ENCODE data around the gene QPRT.
"Not testable (repeated sequence)": the region's sequence is repeated elsewhere in the genome, so short reads cannot be mapped to it uniquely, and the experiment has no call there.

The QPRT gene

DNA sequence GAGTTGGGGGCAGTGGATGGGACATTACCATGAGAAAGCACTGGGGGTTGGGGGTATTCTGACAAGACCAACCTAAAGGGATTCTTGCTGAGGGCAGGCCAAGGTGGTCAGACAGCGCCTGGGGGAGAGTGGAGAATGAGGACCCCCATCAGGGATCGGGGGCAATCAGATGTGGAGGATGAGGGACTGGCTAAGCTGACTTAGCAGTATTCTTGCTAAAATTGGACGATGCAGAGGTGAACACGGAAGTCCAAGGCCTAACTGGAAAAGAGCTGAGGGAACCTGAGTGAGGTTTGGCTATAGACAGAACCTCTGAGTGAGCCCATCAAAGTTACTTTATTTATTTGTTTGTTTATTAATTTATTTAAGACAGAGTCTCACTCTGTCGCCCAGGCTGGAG lies 9.2 kb downstream of the QPRT start:
- H3K4me3 ChIP-seq (ENCODE audit: low read depth, low read length) = no peak overlapping the region
- no peak for DNase-seq (ENCODE audit: low read depth)
- TF ChIP-seq MYC (IDR thresholded peaks at IDR 0.05; ENCODE audit: low read depth, low read length) (no peak), CTCF (IDR thresholded peaks at IDR 0.05; ENCODE audit: low read depth, low read length) (no peak), POLR2A (IDR thresholded peaks at IDR 0.05; ENCODE audit: extremely low read depth, insufficient read length) (no peak), MAX (IDR thresholded peaks at IDR 0.05; ENCODE audit: low read depth, low read length) (no peak)

- not testable (repeated sequence) for H3K4me3 ChIP-seq (ENCODE audit: low read depth, low read length); DNase-seq (ENCODE audit: low read depth)
Observed at GRCh38 chr16:29689490-29690351, 10.7 kb downstream of the QPRT start.

- not testable (repeated sequence) for DNase-seq (ENCODE audit: low read depth); H3K4me3 ChIP-seq (ENCODE audit: low read depth, low read length)
Observed at GRCh38 chr16:29692606-29693005, 13.6 kb downstream of the QPRT start.

DNA sequence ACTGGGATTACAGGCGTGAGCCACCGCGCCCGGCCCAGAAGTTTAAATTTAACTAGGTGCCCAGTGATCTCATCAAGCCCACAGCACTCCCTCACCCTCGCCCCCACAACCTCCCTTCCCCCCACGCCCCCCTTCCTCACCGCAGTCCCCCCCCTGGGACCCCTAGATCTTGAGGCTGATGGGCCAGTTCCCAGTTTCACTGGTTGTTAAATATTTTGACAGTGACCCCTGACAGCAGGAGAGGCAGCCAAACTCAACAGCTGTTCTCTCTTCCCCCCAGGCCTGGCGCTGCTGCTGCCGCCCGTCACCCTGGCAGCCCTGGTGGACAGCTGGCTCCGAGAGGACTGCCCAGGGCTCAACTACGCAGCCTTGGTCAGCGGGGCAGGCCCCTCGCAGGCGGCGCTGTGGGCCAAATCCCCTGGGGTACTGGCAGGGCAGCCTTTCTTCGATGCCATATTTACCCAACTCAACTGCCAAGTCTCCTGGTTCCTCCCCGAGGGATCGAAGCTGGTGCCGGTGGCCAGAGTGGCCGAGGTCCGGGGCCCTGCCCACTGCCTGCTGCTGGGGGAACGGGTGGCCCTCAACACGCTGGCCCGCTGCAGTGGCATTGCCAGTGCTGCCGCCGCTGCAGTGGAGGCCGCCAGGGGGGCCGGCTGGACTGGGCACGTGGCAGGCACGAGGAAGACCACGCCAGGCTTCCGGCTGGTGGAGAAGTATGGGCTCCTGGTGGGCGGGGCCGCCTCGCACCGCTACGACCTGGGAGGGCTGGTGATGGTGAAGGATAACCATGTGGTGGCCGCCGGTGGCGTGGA lies 15.6 kb downstream of the QPRT start:
- DNase-seq (ENCODE audit: low read depth) = peak; percentile 71
- TF ChIP-seq POLR2A (IDR thresholded peaks at IDR 0.05; ENCODE audit: extremely low read depth, insufficient read length) = no peak
- no peak for TF ChIP-seq MAX (IDR thresholded peaks at IDR 0.05; ENCODE audit: low read depth, low read length)
- no peak for TF ChIP-seq CTCF (IDR thresholded peaks at IDR 0.05; ENCODE audit: low read depth, low read length)
- TF ChIP-seq MYC (IDR thresholded peaks at IDR 0.05; ENCODE audit: low read depth, low read length) = no peak
- no peak overlapping the region for H3K4me3 ChIP-seq (ENCODE audit: low read depth, low read length)

GRCh38 chr16:29695675-29696074 lies 16.7 kb downstream of the QPRT start:
- H3K4me3 ChIP-seq (ENCODE audit: low read depth, low read length); DNase-seq (ENCODE audit: low read depth): not testable (repeated sequence)

DNA sequence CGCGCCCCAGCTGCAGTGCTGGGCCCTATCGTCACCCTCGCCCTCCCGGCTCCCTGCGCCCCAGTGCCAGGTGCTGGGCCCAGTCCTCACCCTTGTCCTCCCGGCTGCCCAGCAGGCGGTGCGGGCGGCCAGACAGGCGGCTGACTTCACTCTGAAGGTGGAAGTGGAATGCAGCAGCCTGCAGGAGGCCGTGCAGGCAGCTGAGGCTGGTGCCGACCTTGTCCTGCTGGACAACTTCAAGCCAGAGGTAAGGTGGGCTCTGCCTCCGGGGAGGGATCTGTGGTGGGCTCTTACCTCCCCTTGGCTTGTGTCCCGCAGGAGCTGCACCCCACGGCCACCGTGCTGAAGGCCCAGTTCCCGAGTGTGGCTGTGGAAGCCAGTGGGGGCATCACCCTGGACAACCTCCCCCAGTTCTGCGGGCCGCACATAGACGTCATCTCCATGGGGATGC lies 17.9 kb downstream of the QPRT start:
- TF ChIP-seq CTCF (IDR thresholded peaks at IDR 0.05; ENCODE audit: low read depth, low read length) (no peak), POLR2A (IDR thresholded peaks at IDR 0.05; ENCODE audit: extremely low read depth, insufficient read length) (no peak), MAX (IDR thresholded peaks at IDR 0.05; ENCODE audit: low read depth, low read length) (no peak), MYC (IDR thresholded peaks at IDR 0.05; ENCODE audit: low read depth, low read length) (no peak)
- DNase-seq (ENCODE audit: low read depth) = no peak
- no peak overlapping the region for H3K4me3 ChIP-seq (ENCODE audit: low read depth, low read length)

GRCh38 chr16:29697391-29697790 lies 18.4 kb downstream of the QPRT start:
- no peak overlapping the region for H3K4me3 ChIP-seq (ENCODE audit: low read depth, low read length)
- no peak for DNase-seq (ENCODE audit: low read depth)
- TF ChIP-seq MAX (IDR thresholded peaks at IDR 0.05; ENCODE audit: low read depth, low read length) (no peak), MYC (IDR thresholded peaks at IDR 0.05; ENCODE audit: low read depth, low read length) (no peak)

- TF ChIP-seq CTCF (IDR thresholded peaks at IDR 0.05; ENCODE audit: low read depth, low read length) = no peak
- TF ChIP-seq POLR2A (IDR thresholded peaks at IDR 0.05; ENCODE audit: extremely low read depth, insufficient read length) = no peak
- TF ChIP-seq MAX (IDR thresholded peaks at IDR 0.05; ENCODE audit: low read depth, low read length) = no peak
- no peak for DNase-seq (ENCODE audit: low read depth)
- no peak overlapping the region for H3K4me3 ChIP-seq (ENCODE audit: low read depth, low read length)
Observed at GRCh38 chr16:29698042-29698441, 19.1 kb downstream of the QPRT start.

Data from NB4 (cell line).